GM12878 (cell line): ENCODE measurements around the gene NARF. TPM values are rescaled to one million over a fixed set of nuclear protein-coding genes. Genes with fewer than 3 reads are reported as not detected.
A peak's percentile ranks its signal among the peaks of the same experiment; 100 is the strongest.

Source experiments
- ASH2L ChIP-seq: fragments of 300-600, 200-600 bp; sonication (generic); IDR thresholded peaks from 2 replicates; pipeline ENCODE4 v1.6.1; 2017; ENCODE audit warnings: low read depth, mild to moderate bottlenecking, borderline replicate concordance
- EED ChIP-seq: sonication (generic); IDR thresholded peaks from 2 replicates; pipeline ENCODE4 v1.6.1; 2016; ENCODE audit warnings: antibody characterized with exemption, low read depth
- FOXK2 ChIP-seq: fragments of 450-650 bp; IDR thresholded peaks from 2 replicates; pipeline ENCODE4 v1.6.1; 2017; ENCODE audit warnings: mild to moderate bottlenecking, moderate library complexity
- IRF4 ChIP-seq: IDR thresholded peaks from 2 replicates; pipeline ENCODE4 v1.6.1; 2011; ENCODE audit warnings: low read depth, low read length
- JUNB ChIP-seq: IDR thresholded peaks from 2 replicates; pipeline ENCODE4 v1.6.1; 2016; ENCODE audit warnings: antibody characterized with exemption, mild to moderate bottlenecking
- MEF2A ChIP-seq: IDR thresholded peaks from 2 replicates; pipeline ENCODE4 v1.6.1; 2011; ENCODE audit warnings: low read depth, mild to moderate bottlenecking, low read length, moderate library complexity; ENCODE audit not compliant: insufficient read depth
- NFIC ChIP-seq: IDR thresholded peaks from 2 replicates; pipeline ENCODE4 v1.6.1; 2012; ENCODE audit warnings: low read depth, mild to moderate bottlenecking, inconsistent platforms, low read length, moderate library complexity
- NFYA ChIP-seq: IDR thresholded peaks from 2 replicates; pipeline ENCODE4 v1.6.1; 2011; ENCODE audit warnings: low read depth, mild to moderate bottlenecking, low read length, improper control_type of control experiment, borderline replicate concordance
- NR2C2 ChIP-seq: IDR thresholded peaks from 2 replicates; pipeline ENCODE4 v1.6.1; 2011; ENCODE audit warnings: borderline replicate concordance, low read depth; ENCODE audit not compliant: control insufficient read depth, insufficient read length
- NR2F1 ChIP-seq: fragments of 450-650 bp; conservative IDR thresholded peaks from 2 replicates; pipeline ENCODE4 v1.6.1; 2017; ENCODE audit warnings: mild to moderate bottlenecking
- NRF1 ChIP-seq: conservative IDR thresholded peaks from 2 replicates; pipeline ENCODE4 v1.6.1; 2011; ENCODE audit warnings: mild to moderate bottlenecking, low read depth, low read length, improper control_type of control experiment
- RUNX3 ChIP-seq: IDR thresholded peaks from 2 replicates; pipeline ENCODE4 v1.6.1; 2012; ENCODE audit warnings: low read length, inconsistent platforms
- SMARCA5 ChIP-seq: fragments of 450-650 bp; IDR thresholded peaks from 2 replicates; pipeline ENCODE4 v1.6.1; 2017; ENCODE audit warnings: mild to moderate bottlenecking
- USF2 ChIP-seq: IDR thresholded peaks from 2 replicates; pipeline ENCODE4 v1.6.1; 2011; ENCODE audit warnings: low read depth, low read length, improper control_type of control experiment, borderline replicate concordance
- ZNF274 ChIP-seq: IDR thresholded peaks from one replicate; pipeline ENCODE4 v1.8.0; 2011; ENCODE audit not compliant: insufficient read length, insufficient read depth
- ZNF687 ChIP-seq: fragments of 450-650 bp; IDR thresholded peaks from 2 replicates; pipeline ENCODE4 v1.6.1; 2017; ENCODE audit warnings: mild to moderate bottlenecking, moderate library complexity
- polyA plus RNA-seq, 11 experiments: library from polyadenylated mRNA; depleted of rRNA in 4 of 11; unstranded in 6 of 11; stranded (reverse) in 5 of 11; fragments of >200 nt; fragmentation: Nextera tagmentation in 4 of 11; fragmentation: Illumina TruSeq in 1 of 11; extraction: Ambion mirVana in 4 of 11; extraction: Trizol in 1 of 11; gene quantifications; 1 replicate in 1 of 11; 2 replicates in 10 of 11; pipeline versions ENCODE4 v1.2.1 to v1.2.3, GENCODE V29; 2011 to 2016; ENCODE audit warnings: inconsistent platforms in 2 of 11, missing spikeins in 2 of 11, low read depth in 1 of 11
- total RNA-seq, 4 experiments: library from RNA; depleted of rRNA in 3 of 4; stranded (reverse); fragments of >200 nt in 3 of 4; fragmentation: Illumina TruSeq in 1 of 4; extraction: Trizol in 1 of 4; gene quantifications; 2 replicates each; pipeline versions ENCODE4 v1.2.1 to v1.2.3, GENCODE V29; 2013 to 2021
- TF ChIP-seq, protein P1 (sequence below): fragments of 450-650 bp; IDR thresholded peaks from 2 replicates; pipeline ENCODE4 v1.6.1; 2016; ENCODE audit warnings: mild to moderate bottlenecking

The NARF gene
- total and polyA plus RNA-seq, 10 of the 15 experiments (the other 5 are each of a cell fraction or from before 2014, with no cell fraction given) = 16.7 to 126 (median 47.5) TPM

GRCh38 chr17:82525712-82526111 is 67.2 kb downstream of the NARF start (continued):
- no peak for TF ChIP-seq MEF2A
- peak; percentile 45; the same call in 1 of the 2 replicates for TF ChIP-seq NFIC
- no peak for TF ChIP-seq NFYA
- TF ChIP-seq, protein P1, sequence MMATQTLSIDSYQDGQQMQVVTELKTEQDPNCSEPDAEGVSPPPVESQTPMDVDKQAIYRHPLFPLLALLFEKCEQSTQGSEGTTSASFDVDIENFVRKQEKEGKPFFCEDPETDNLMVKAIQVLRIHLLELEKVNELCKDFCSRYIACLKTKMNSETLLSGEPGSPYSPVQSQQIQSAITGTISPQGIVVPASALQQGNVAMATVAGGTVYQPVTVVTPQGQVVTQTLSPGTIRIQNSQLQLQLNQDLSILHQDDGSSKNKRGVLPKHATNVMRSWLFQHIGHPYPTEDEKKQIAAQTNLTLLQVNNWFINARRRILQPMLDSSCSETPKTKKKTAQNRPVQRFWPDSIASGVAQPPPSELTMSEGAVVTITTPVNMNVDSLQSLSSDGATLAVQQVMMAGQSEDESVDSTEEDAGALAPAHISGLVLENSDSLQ = no peak
- peak; percentile 73 for TF ChIP-seq JUNB
- no peak for TF ChIP-seq FOXK2
- TF ChIP-seq ZNF687 = no peak
- TF ChIP-seq IRF4 = 0 out of 2 replicates have a peak, but pooled peaks have one; percentile 23
- no peak for TF ChIP-seq NR2F1
- TF ChIP-seq EED = peak; percentile 78
- no peak for TF ChIP-seq SMARCA5
- no peak for TF ChIP-seq NR2C2
- no peak for TF ChIP-seq ZNF274
- no peak for TF ChIP-seq NRF1
- TF ChIP-seq USF2 = no peak
- no peak for TF ChIP-seq ASH2L
- TF ChIP-seq RUNX3 = peak; percentile 77
